Thyroid gland (tissue), 4 donors: ENCODE measurements around the gene TRABD2B. TPM values are rescaled to one million over a fixed set of nuclear protein-coding genes. Genes with fewer than 3 reads are reported as not detected.

Experiments
- DNase-seq, 2 donors: peaks; one replicate each; pipeline ENCODE4 v3.0.0-alpha.2; 2019
- H3K27ac ChIP-seq, 3 donors: fragments of 200-600 bp; sonication (generic); 1 replicate in 2 of 3; 2 replicates in 1 of 3; pipeline ENCODE4 v1.5.1; 2016 to 2019; ENCODE audit warnings: mild to moderate bottlenecking in 1 of 3, moderate library complexity in 1 of 3
- H3K27me3 ChIP-seq: fragments of 200-600 bp; sonication (generic); one replicate; pipeline ENCODE4 v1.5.1; 2019
- H3K36me3 ChIP-seq, 2 donors: fragments of 200-600 bp; sonication (generic); one replicate each; pipeline ENCODE4 v1.5.1; 2016 to 2019
- H3K4me1 ChIP-seq, 2 donors: fragments of 200-600 bp; sonication (generic); one replicate each; pipeline ENCODE4 v1.5.1; 2017 to 2019
- H3K4me3 ChIP-seq, 3 donors: fragments of 200-600 bp; sonication (generic); replicated peaks in 1 of 3; 1 replicate in 2 of 3; 2 replicates in 1 of 3; pipeline ENCODE4 v1.5.1; 2016; ENCODE audit warnings: mild to moderate bottlenecking in 1 of 3
- H3K9me3 ChIP-seq: fragments of 200-600 bp; sonication (generic); one replicate; pipeline ENCODE4 v1.5.1; 2017
- POLR2A ChIP-seq, 2 donors: fragments of 450-650 bp; IDR thresholded peaks; one replicate each; pipeline ENCODE4 v1.6.1; 2017; ENCODE audit warnings: antibody characterized with exemption in 2 of 2, mild to moderate bottlenecking in 2 of 2, moderate library complexity in 1 of 2
- WGBS, 2 donors: methylation state at CpG; one replicate each; pipeline ENCODE4 v1.1.5; 2017; 5-methylcytosine and 5-hydroxymethylcytosine counted together
- intact Hi-C: fragments of 100-400 bp; cut with DNase I; formaldehyde crosslinking; loops from one replicate; pipeline ENCODE4 v1.15.1; 2023
- total RNA-seq, 4 donors: library from RNA; depleted of rRNA; stranded (reverse); fragments of >200 nt; gene quantifications; one replicate each; pipeline ENCODE4 v1.2.3, GENCODE V29; 2016
- TF ChIP-seq, protein P1 (sequence below), 6 experiments: fragments of 200-600 bp in 3 of 6; fragments of 450-650 bp in 3 of 6; sonication (generic) in 3 of 6; IDR thresholded peaks; one replicate each; pipeline ENCODE4 v1.5.1; 2016 to 2019; ENCODE audit warnings: antibody characterized with exemption in 6 of 6, mild to moderate bottlenecking in 2 of 6, inconsistent platforms in 1 of 6, moderate library complexity in 1 of 6

The TRABD2B gene
- total RNA-seq, 4 donors from 2014 or later = 0.34 to 1.1 (median 0.63) TPM

DNA sequence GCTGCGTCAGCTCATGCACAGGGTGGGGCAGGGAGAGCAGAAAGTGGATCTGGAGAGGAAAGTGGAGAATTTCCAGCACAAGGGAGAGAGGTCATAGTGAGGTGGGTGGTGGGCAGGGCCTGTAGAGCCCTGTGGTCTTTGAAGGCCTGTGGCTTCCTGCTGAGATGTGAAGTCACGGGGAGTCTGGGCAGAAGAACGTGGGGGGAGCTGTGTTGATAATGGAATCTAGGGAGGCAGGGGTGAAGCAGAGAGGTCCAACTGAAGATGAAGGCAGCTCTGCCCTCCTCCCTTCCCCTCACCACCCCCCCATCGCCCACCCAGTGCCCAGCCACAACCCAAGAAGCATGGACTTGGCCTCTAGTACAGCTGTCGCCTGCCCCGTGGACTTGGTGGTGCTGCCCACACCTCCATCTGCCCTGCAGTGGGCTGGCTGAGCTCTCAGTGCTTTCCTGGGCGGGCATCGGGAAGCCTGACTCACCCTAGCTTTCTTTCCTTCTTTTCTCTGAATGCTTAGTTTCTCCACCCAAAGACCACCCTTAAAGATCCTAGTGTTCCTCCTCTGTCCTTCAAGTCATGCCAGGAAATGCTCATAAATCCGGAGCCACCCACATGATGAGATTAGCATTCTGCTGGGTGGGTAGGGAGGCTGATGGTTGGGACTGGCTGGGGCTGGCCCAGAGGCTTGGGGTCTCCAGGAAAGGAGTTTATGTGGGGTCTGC is 186.1 kb downstream of the TRABD2B start:
- no peaks in the 10 kb centered on the region for H3K36me3 ChIP-seq
- no peak for DNase-seq

DNA sequence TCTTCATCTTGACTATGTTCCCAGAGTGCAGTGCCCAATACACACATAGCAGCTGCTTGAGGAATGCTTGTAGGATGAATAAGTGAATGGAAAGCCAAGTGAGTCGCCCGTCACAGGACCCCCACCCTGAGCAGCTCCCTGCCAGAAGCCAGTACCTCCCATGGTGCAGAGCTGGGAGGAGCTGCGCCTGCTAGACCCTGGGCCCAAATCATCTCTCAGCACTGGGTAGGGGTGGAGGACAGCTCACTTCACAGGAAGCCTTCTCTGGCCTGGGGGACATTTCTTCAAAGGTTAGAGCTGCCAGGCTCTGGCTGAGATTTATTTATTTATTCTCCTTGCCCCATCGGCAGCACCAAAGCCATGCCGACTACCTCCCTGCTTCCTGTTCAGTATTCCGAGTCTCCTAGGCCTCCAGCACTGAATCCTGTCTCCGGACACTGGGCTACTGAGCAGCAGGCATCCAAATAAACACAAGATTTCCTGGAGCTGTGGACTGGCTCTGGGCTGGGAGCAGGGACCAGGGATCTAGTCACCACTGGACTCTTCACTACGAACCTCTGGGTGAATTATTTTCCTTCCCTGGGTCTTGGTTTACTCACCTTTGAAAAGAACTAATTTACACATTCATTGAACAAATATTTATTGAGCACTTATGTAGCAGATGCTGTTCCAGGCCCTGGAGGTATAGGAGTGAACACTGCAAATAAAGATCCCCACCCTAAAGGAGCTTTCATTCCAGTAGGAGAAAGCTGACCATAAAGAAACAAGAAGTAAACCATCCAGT is 187.7 kb downstream of the TRABD2B start:
- no peak overlapping the region for H3K27ac ChIP-seq

More for the DNA sequence above, 186.1 kb downstream of the TRABD2B start:
- WGBS, 2 donors = 84 to 96% methylated on average over 7 to 9 of the region's 9 CpGs
- H3K9me3 ChIP-seq = no peaks in the 10 kb centered on the region
- H3K27ac ChIP-seq = no peak overlapping the region
- H3K27me3 ChIP-seq = no peaks in the 10 kb centered on the region
- H3K4me3 ChIP-seq = no peak overlapping the region
- TF ChIP-seq, protein P1, sequence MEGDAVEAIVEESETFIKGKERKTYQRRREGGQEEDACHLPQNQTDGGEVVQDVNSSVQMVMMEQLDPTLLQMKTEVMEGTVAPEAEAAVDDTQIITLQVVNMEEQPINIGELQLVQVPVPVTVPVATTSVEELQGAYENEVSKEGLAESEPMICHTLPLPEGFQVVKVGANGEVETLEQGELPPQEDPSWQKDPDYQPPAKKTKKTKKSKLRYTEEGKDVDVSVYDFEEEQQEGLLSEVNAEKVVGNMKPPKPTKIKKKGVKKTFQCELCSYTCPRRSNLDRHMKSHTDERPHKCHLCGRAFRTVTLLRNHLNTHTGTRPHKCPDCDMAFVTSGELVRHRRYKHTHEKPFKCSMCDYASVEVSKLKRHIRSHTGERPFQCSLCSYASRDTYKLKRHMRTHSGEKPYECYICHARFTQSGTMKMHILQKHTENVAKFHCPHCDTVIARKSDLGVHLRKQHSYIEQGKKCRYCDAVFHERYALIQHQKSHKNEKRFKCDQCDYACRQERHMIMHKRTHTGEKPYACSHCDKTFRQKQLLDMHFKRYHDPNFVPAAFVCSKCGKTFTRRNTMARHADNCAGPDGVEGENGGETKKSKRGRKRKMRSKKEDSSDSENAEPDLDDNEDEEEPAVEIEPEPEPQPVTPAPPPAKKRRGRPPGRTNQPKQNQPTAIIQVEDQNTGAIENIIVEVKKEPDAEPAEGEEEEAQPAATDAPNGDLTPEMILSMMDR (IDR thresholded peaks at IDR 0.05) = no peak
- no peak for TF ChIP-seq POLR2A (IDR thresholded peaks at IDR 0.05)
- no peaks in the 10 kb centered on the region for H3K4me1 ChIP-seq
- intact Hi-C loops = no loop called here

DNA sequence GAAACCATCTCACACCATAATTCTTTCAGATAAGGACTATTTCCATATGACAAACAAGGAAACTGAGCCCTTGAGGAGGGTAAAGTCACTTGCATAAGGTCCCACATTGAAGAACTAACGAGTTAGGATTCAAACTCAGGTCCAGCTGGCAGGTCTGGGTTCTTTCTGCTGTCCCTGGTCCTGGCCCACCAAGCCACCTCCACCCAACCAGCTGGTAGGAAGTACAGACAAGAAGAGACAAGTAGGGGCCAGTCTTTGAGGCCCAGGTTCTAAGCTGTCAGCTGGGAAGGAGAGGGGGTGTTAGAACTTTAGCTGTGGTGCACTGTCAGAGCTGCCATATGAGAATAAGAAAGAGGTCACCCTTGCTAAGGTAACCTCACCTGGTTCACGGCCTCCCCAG is 188.6 kb downstream of the TRABD2B start:
- Histone ChIP-seq H3K4me1 (no peaks in the 10 kb centered on the region), H3K27me3 (no peaks in the 10 kb centered on the region), H3K36me3 (no peaks in the 10 kb centered on the region), H3K27ac (no peak overlapping the region), H3K9me3 (no peaks in the 10 kb centered on the region), H3K4me3 (no peak overlapping the region)
- no peak for TF ChIP-seq POLR2A (IDR thresholded peaks at IDR 0.05)
- TF ChIP-seq, protein P1 (IDR thresholded peaks at IDR 0.05) = no peak
- DNase-seq = no peak
- WGBS, 2 donors = 81 to 93% methylated on average over 2 of the region's 2 CpGs
- intact Hi-C loops = no loop called here

More for the DNA sequence above, 187.7 kb downstream of the TRABD2B start:
- H3K36me3 ChIP-seq = no peaks in the 10 kb centered on the region
- H3K4me3 ChIP-seq = no peak overlapping the region
- TF ChIP-seq, protein P1 (IDR thresholded peaks at IDR 0.05) = no peak
- TF ChIP-seq POLR2A (IDR thresholded peaks at IDR 0.05) = no peak
- no peaks in the 10 kb centered on the region for H3K9me3 ChIP-seq
- H3K4me1 ChIP-seq = no peaks in the 10 kb centered on the region
- no peak for DNase-seq
- intact Hi-C loops = no loop called here
- H3K27me3 ChIP-seq = no peaks in the 10 kb centered on the region
- WGBS, 2 donors = 68 to 74% methylated on average over 8 of the region's 8 CpGs

DNA sequence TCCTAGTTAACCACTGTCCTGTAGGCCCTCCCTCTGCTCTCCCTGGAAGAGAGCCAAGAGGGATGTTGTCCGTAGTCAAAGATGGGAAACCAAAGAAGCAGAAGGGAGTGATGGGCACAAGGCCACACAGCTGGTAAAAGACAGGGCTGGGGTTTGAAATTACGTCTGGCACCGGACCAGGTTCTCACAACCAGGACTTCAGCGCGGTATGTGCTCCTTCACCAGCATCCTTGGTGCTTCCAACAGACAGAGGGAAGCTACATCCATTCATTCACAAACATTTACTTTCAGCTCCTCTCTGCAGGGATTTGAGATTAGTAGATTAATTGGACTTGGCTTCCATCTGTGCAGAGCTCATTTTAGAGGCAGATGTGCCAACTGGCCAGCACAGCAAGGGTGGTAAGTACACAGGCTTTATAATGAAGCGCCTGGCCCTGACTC is 191.2 kb downstream of the TRABD2B start:
- H3K27ac ChIP-seq = no peak overlapping the region
- H3K36me3 ChIP-seq = no peaks in the 10 kb centered on the region
- H3K4me1 ChIP-seq = no peaks in the 10 kb centered on the region
- H3K9me3 ChIP-seq = no peaks in the 10 kb centered on the region
- TF ChIP-seq POLR2A (IDR thresholded peaks at IDR 0.05) = no peak
- TF ChIP-seq, protein P1 (IDR thresholded peaks at IDR 0.05) = no peak
- WGBS, 2 donors = 67 to 80% methylated on average over 6 of the region's 6 CpGs
- intact Hi-C loops = no loop called here
- DNase-seq = no peak
- no peaks in the 10 kb centered on the region for H3K27me3 ChIP-seq
- H3K4me3 ChIP-seq = no peak overlapping the region

DNA sequence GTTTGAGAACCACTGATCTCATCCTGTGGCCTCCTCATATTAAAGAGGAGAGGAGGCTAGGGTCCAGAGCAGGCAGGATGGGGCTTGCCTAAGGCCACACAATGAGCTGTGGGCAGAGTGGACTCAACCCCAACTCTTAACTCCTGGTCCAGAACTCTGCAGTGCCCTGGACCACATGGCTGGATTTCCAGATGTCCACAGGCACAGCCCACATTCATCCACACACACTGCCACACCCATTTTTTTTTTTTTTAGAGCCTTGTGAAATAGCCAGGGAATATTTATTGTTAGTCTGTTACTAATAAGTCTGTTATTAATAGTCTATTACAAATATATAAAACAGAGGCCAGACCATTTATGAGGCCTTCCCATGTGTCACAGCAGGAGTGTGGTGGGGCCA is 192.2 kb downstream of the TRABD2B start:
- Histone ChIP-seq H3K36me3 (no peaks in the 10 kb centered on the region), H3K4me1 (no peaks in the 10 kb centered on the region), H3K27me3 (no peaks in the 10 kb centered on the region), H3K4me3 (no peak overlapping the region), H3K27ac (no peak overlapping the region), H3K9me3 (no peaks in the 10 kb centered on the region)
- intact Hi-C loops = no loop called here
- DNase-seq = no peak
- TF ChIP-seq, protein P1 (IDR thresholded peaks at IDR 0.05) = no peak
- TF ChIP-seq POLR2A (IDR thresholded peaks at IDR 0.05) = no peak
